ENCODE measurements around the gene RGS3. TPM values are rescaled to one million over a fixed set of nuclear protein-coding genes. Genes with fewer than 3 reads are reported as not detected.

The RGS3 gene
- total RNA-seq, 1 experiment from 2014 or later, result 39.4 TPM

DNA sequence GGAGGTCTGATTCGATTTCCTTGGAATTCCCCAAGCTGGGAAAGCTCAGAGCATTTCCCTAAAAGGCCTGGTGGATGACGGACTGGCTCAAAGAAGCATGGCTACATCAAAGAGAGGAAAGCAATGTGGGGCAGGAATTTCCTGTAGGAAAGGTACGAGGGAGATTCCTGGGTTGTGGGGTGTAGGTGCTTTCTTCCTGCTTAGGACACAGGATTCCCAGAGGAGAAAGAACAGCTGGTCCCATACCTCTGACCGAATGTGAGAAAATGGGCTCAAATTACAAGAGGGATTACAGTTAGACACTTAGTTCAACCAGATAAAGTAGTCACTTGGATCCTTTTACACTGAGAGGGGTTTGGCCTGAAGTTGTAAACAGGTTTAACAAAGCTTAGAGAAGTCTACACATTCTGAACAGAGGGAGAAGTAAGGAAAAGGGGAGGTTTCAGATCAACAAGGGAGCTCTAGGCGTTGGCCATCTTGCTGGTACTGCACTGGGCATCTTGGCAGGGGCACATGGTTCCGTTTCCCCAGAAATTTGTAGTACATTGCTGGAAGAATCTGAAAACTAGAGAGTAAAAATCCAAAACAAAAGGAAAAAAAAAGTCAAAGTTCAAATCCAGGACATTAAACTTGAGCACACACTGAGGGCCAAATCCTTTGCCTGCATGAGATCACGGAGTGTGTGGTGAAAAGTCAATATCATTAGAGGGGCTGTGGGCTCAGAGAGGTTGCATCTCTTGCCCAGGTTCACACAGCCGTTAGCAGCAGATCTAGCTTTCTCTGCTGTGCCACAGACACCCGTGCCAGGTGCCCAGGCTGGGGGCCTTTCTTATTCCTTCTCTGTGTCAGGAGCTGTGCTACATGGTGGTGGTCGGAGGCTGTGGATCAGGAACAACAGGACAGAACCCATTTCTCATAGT lies 171.3 kb downstream of the RGS3 start (continued):
- TF ChIP-seq TCF7L2 (IDR thresholded peaks at IDR 0.05; ENCODE audit: borderline replicate concordance, extremely low read depth, insufficient read depth, insufficient read length), result no peak
- no peak for TF ChIP-seq ZNF274 (IDR thresholded peaks at IDR 0.05; ENCODE audit: low read depth, low read length)
- TF ChIP-seq EZH2phosphoT487 (IDR thresholded peaks at IDR 0.05; ENCODE audit: borderline replicate concordance), result no peak
- no peak for TF ChIP-seq ZFX (IDR thresholded peaks at IDR 0.05)
- TF ChIP-seq ZBTB33 (IDR thresholded peaks at IDR 0.05; ENCODE audit: extremely low read depth, insufficient replicate concordance, low read length), result no peak

GRCh38 chr9:113635586-113635985 lies 172.1 kb downstream of the RGS3 start:
- no peak overlapping the region for H3K4me2 ChIP-seq (ENCODE audit: low read length)
- CTCF ChIA-PET, result interaction anchor here (1.0 kb wide), 1 partner anchor 44 kb away, joined by 3 read pairs; no protein-coding TSS in a partner anchor

More at GRCh38 chr9:113635586-113635985, 172.1 kb downstream of the RGS3 start:
- no TSS peak for BruUV-seq (replicated peaks)
- Histone ChIP-seq H3K9me3 (ENCODE audit: control insufficient read depth in 1 of 2, insufficient read depth in 1 of 2, low read depth in 1 of 2, low read length in 2 of 2) (no peaks in the 10 kb centered on the region), H3K36me3 (ENCODE audit: control insufficient read depth in 1 of 2, insufficient read depth in 2 of 2, low read length in 2 of 2) (no peaks in the 10 kb centered on the region), H3K4me3 (replicated peaks in 1 of 2; ENCODE audit: low read depth in 1 of 2, low read length in 2 of 2) (no peak overlapping the region), H3K9ac (ENCODE audit: low read length) (no peak overlapping the region), H3K79me2 (ENCODE audit: insufficient read depth, low read length) (no peaks in the 10 kb centered on the region), H3K9me2 (ENCODE audit: insufficient read depth) (no peaks in the 10 kb centered on the region), H3K27me3 (ENCODE audit: insufficient read depth, low read length) (no peaks in the 10 kb centered on the region), H4K20me1 (ENCODE audit: insufficient read depth) (no peaks in the 10 kb centered on the region), H3K27ac (ENCODE audit: low read depth, low read length) (no peak overlapping the region), H3K4me1 (ENCODE audit: control insufficient read depth in 1 of 2, insufficient read depth in 2 of 2, low read length in 2 of 2) (peaks cover 0 to 7% of the 10 kb centered on the region in 2 experiments; a peak in 1 of 4 replicates), H2AFZ (ENCODE audit: low read depth, low read length, poor library complexity, severe bottlenecking) (no peak overlapping the region)
- TF ChIP-seq POLR2AphosphoS5 (IDR thresholded peaks at IDR 0.05; ENCODE audit: low read depth, low read length) (no peak), SP1 (IDR thresholded peaks at IDR 0.05; ENCODE audit: low read depth) (no peak), REST (IDR thresholded peaks at IDR 0.05; ENCODE audit: low read depth) (no peak), RAD21 (IDR thresholded peaks at IDR 0.05; ENCODE audit: low read depth) (no peak)
- TF ChIP-seq, protein P1, sequence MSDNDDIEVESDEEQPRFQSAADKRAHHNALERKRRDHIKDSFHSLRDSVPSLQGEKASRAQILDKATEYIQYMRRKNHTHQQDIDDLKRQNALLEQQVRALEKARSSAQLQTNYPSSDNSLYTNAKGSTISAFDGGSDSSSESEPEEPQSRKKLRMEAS (IDR thresholded peaks at IDR 0.05), result no peak
- no peak for ATAC-seq
- ChIA-PET RAD21 (ENCODE audit: low non-redundant PET in 1 of 2, low total read pairs in 2 of 2, uncharacterized antibody in 2 of 2, unreplicated experiment in 2 of 2) (no interaction called here), POLR2A (no interaction called here)
- DNase-seq (ENCODE audit: low read depth, low spot score), result no peak
- intact Hi-C loops (cut with micrococcal nuclease), result no loop called here
